RCC 7860 (cell line): ENCODE data around the gene ZSWIM4.

Experiments used
- DNase-seq: peaks from one replicate; pipeline ENCODE4 v3.0.0-alpha.2; 2015; ENCODE audit warnings: low spot score
- FAIRE-seq: peaks from 2 replicates; lab custom pipeline; 2012; peaks lifted over from hg19 to GRCh38; lab: Jason Lieb, UNC

The ZSWIM4 gene

DNA sequence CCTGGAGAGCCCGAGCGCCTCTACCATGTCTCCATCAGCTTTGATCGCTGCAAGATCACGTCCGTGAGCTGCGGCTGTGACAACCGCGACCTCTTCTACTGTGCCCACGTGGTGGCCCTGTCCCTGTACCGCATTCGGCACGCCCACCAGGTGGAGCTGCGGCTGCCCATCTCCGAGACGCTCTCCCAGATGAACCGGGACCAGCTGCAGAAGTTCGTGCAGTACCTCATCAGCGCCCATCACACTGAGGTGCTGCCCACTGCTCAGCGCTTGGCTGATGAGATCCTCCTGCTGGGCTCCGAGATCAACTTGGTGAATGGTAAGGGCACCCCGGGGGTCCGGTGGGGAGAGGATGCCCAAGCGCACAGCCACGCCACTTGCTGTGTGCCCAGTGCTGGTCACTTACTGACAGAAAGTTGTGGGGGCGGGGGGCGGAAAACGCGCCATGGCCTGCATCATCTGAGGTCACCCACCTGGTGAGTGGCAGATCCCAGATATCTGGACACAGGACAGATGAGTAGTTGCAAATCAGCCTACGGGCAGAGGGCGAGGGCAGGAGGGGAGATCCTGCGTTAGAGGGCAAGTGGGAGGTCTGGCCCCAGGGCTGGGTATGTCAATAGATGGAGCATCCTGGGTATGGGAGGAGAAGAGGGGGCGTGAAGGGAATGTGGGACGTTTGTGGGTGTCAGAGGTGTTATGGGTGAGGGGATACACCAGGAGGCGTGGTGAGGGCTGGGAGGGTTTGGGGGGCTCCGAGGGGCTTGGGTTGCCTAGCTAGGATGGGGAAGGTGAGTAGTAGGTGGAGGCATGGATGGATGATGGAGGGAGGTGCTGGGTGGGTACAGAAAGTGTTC, 9.8 kb downstream of the ZSWIM4 start:
- FAIRE-seq, result no peak
- DNase-seq, result no peak

DNA sequence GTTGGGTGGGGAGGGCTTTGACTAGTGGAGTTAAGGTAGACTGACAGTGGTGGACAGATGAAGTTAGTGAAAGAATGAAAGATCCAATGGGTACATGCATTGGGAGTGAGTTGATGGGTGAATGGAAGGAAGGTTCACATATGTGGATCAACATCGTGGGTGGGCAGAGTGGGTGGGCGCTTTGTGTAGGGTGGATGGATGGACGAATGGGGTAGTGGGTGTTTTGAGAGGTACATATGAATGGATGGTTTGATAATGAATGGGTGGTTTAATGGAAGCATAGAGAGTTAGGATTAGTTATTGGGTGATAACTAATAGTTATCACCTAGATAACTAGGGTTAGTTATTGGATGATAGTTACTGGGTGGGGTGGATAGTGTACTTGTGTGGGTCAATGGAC, 11.5 kb downstream of the ZSWIM4 start:
- no peak for FAIRE-seq
- DNase-seq, result no peak

DNA sequence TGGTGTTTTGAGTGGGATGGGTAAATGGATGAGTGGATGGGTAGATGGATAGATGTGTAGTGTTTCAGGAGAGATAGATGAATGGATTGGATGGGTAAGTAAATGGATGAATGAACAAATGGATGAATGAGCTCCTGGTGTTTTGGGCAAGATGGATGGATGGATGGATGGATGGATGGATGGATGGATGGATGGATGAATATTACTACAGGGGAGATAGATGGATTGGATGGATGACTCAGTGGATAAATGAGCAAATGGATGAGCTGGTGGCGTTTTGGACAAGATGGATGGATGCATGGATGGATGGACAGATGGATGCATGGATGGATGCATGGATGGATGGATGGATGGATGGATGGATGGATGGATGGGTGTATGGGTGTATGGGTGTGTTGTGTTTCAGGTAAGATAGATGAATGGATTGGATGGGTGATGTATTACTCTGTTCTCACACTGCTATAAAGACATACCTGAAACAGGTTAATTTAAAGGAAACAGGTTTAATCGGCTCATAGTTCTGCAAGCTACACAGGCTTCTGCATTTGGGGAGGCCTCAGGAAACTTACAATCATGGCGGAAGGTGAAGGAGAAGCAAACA, 12.3 kb downstream of the ZSWIM4 start:
- FAIRE-seq, result no peak
- no peak for DNase-seq

DNA sequence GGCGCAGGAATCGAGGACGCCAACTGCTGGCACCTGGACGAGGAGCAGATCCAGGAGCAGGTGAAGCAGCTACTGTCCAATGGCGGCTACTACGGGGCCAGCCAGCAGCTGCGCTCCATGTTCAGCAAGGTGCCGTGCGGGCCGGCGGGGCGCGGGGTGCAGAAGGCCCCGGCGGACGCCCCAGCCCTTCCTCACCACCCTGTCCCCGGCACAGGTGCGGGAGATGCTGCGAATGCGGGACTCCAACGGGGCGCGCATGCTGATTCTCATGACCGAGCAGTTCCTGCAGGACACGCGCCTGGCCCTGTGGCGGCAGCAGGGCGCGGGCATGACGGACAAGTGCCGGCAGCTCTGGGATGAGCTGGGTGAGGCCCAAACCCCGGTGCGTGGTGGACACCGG, 13.6 kb downstream of the ZSWIM4 start:
- no peak for FAIRE-seq

DNA sequence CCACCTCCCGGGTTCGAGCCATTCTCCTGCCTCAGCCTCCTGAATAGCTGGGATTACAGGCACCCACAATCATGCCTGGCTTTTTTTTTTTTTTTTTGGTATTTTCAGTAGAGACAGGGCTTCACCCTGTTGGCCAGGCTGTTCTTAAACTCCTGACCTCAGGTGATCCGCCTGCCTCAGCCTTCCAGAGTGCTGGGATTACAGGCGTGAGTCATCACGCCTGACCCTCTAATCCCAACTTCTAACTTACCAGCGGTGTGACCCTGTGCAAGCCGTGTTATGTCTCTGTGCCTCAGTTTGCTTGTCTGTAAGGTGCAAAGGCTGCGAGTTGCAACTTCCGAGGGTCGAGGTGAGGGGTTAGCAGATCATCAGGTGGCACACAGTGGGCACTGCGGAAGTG, 17.3 kb downstream of the ZSWIM4 start:
- FAIRE-seq (no peak), DNase-seq (no peak)

More for the DNA sequence above, 13.6 kb downstream of the ZSWIM4 start:
- DNase-seq, result no peak

DNA sequence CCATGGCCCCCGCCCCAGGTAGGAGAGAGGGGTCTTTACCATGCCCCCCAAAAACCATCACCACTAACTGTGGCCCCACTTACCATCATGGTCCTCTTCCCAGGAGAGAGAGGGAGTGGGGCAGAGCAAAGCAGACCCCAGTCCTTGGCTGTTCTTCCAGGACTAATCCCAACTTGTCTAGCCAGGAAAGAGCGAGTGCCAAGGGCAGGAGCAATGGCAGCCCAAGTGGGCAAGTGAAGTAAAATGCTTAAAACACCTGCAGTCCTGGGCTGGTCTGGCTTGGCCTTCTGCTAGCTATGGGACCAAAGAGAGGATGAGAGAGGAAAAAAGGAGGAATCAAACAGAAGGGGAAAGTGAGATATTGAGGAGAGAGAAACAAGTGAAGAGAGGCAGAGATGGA, 17.9 kb downstream of the ZSWIM4 start:
- DNase-seq (no peak), FAIRE-seq (no peak)

DNA sequence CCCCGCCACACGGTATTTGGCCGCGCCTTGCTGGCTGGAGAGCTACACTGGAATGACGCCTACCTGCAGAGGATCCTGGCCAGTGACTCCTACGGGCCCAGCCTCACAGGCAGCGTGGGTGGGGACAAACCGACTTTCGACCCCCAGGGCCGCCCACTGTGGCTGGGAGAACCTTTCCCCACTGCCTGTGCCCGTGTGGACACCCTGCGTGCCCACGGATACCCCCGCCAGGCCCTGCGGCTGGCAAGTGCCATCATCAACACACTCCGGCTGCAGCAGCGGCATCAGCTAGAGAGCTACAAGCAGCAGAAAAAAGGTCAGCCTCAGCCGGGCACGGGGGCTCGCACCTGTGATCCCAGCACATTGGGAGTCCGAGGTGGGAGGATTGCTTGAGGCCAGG, 19.3 kb downstream of the ZSWIM4 start:
- FAIRE-seq (no peak), DNase-seq (no peak)

DNA sequence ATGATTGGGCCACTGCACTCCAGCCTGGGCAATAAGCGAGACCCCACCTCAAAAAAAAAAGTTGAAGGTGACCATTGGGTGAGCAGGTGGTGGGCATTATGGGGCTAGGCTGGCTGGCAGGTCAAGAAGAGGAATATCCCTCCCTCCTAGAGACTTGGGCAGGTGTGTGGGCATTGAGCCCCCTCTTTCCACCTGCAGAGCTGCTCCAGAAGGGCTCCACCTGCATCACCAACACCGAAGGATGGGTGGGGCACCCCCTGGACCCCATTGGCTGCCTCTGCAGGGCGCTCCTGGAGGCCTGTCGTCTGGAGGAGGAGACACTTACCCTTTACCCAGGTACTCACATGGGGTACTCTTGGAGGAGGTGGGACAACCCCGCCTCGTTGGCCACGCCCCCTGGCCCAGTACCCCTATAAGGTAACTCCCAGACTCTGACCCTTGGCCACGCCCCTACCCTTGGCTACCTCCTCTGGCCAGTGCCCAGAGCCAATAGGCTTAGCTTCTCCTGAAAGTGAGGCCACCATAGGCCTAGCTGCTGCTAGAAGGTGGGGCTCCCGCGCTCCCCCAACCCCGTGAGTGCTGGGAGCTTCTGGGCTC, 21.9 kb downstream of the ZSWIM4 start:
- no peak for FAIRE-seq

DNA sequence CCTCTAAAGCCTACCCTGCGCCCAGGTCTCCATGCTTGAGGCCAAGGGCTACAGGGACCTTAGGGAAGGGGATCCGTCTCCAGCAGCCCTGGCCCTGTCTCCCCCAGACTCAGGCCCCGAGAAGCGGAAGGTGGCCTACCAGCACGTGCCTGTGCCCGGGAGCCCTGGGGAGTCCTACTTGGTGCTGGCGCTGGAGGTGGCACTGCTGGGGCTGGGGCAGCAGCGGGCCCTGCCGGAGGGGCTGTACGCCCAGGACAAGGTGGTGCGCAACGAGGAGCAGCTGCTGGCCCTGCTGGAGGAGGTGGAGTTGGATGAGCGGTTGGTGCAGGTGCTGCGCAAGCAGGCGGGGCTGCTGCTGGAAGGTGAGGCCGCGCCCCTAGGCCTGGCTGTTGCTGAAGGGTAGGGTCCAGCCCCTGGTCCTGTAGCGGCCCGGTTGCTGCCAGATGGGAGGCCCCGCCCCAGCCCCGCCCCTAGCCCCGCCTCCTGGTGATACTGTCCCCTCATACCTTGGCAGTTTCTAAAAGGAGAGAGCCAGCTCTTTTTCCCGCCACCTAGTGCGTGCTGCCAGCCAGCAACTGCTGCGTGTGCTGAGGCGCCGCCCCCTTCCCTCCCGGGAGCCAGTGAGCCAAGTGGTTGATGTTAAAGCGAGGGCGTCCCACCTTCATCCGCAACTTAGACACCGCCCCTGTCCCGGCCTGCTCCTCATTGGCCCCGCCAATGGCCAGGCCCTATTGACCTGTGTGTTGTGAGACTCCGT, 22.6 kb downstream of the ZSWIM4 start:
- DNase-seq, result no peak
- FAIRE-seq, result no peak

More for the DNA sequence above, 21.9 kb downstream of the ZSWIM4 start:
- no peak for DNase-seq

DNA sequence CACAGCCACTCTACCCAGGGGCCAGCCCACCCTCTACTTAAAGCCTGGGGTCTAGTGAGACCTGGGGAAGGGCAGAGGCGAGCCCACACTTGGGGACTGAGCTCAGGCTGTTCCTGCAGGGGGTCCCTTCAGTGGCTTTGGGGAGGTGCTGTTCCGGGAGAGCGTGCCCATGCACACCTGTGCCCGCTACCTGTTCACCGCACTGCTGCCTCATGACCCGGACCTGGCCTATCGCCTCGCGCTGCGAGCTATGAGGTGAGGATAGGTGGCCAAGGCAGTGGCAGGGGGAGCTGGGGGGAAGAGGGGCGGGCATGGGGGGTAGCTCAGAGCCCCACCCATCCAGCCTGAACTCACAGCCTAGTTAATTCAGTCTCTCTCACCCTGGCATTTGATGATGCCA, 24.0 kb downstream of the ZSWIM4 start:
- DNase-seq (no peak), FAIRE-seq (no peak)

DNA sequence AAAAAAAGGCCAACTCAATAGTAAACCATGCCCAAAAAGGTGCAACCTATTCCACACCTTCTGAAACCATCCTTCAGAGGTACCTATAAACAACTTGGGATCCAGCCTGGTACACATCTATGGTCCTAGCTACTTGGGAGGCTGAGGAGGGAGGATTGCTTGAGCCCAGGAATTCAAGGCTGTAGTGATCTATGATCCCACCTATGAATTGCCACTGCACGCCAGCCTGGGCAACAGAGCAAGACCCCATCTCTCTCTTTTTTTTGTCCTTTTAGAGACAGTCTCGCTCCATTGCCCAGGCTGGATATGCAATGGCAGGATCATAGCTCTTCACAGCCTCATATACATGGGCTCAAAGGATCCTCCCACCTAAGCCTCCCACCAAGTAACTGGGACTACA, 26.0 kb downstream of the ZSWIM4 start:
- no peak for FAIRE-seq
- no peak for DNase-seq

DNA sequence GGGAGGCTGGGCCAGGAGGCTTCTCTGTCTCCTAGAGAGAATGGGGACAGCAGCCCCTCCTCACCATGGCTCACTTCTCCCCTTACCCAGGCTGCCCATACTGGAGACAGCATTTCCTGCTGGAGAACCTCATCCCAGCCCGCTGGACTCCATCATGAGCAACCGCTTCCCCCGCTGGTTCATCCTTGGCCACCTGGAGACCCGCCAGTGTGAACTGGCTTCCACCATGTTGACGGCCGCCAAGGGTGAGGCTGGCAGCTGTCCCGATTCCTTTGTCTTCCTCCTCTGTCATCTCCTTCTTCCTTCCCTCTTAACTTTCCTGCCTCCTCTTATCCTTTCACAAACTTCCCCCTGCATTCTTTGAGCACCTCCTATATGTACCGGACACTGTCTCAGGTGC, 28.0 kb downstream of the ZSWIM4 start:
- DNase-seq (no peak), FAIRE-seq (no peak)

DNA sequence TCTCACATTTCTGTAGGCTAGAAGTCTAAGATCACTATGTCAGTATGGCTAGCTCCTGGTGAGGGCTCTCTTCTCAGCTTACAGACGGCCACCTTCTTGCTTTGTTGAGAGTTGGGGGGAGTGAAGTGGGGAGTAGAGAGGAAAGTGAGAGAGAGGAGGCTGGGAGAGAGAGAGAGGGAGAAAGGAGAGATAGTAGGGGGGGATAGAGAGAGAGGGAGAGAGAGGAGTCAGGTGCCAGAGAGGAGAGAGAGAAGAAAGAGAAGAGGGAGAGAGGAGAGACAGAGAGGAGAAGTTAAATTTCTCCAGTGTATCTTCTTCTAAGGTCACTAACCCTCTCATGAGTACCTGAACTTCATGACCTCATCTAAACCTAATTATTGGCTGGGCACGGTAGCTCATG, 28.7 kb downstream of the ZSWIM4 start:
- DNase-seq (no peak), FAIRE-seq (no peak)

DNA sequence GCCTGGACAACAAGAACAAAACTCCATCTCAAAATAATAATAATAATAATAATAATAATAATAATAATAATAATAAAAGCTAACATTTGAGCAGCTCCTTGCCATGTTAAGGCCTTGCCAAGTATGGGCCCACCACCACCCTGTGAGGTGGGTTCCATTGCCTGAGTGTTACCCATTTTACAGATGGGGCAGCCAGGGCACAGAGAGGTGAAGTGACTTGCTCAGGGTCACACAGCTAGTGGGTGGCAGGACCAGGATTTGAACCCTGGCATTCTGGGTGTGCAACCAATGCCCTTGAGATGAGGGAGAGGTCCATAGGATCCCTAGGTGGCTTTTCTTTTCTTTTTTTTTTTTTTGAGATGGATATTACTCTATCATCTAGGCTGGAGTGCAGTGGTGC, 29.5 kb downstream of the ZSWIM4 start:
- no peak for DNase-seq
- FAIRE-seq, result no peak

DNA sequence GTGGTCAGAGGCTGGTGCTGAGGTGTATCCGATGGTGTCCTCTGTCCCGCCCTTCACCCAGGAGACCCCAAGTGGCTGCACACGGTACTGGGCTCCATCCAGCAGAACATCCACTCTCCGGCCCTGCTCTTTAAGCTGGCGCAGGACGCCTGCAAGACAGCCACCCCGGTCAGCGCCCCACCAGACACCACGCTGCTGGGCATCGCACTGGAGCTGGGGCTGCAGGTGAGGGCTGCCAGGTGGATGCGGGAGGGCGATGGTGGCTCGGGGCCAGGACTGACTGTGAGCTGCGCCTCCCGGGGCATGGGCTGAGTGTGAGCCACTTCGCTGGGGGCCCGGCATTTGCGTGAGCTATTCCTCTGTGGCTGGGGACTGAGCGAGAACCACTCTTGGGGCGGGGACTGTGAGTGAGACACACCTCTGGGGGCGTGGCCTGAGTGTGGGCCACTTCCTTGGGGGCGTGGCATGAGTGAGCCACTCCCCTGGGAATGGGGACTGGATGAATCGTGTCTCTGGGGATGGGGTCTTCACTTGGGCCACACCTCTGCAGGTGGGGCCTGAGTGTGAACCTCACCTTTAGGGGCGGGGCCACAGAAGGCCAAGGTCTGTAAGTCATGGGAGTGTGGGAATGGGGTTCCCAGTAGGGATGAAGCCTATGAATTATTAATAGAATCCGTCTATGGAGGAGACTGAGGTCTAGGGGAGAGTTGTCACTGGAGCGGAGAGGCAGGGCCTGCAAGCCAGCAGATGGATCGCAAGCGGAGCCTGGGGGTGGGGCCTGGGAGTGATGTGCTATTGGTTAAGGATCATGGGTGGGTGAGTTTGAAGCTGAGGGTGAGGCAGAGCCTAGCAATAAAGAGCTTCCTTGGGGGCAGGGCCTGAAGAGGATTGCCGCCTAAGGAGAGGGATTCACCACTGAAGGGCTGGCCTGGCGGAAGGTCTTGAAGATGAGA, 30.5 kb downstream of the ZSWIM4 start:
- no peak for DNase-seq
- FAIRE-seq, result no peak

DNA sequence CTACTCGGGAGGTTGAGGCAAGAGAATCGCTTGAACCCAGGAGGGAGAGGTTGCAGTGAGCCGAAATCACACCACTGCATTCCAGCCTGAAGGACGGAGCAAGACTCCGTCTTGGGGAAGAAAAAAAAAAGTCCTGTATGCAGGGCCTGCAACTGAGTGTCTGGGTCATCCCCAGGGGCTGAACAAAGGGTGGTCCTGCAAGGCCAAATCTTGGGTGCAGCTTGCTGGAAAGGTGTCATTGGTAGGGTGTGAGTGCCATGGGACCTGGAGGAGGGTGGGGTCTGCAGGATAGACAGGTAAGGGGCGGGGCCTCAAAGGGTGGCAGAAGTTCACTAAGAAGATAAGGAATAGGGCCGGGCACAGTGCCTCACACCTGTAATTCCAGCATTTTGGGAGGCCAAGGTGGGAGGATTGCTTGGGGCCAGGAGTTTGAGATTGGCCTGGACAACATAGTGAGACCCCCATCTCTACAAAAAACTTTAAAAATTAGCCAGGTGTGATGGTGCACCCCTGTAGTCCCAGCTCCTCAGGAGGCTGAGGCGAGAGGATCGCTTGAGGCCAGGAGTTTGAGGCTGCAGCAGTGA, 31.5 kb downstream of the ZSWIM4 start:
- no peak for FAIRE-seq

DNA sequence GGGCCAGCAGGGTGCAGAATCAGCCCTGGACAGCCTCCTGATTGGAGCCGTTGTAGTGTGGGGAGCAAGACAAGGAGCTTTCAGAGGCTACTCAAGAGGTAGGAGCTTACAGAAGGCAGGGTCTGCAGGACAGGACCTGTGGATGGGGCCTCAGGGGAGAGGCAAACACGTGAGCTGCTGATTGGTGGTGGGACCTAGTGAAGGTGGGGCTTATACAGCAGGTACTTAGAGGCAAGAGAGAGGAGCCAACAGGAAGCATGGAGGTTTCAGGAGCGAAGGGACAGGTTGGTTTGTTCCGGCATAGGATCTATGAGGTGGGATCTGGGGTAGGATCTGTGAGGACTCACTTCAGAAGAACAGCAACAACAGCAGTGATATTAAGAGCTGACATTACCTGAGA, 32.4 kb downstream of the ZSWIM4 start:
- DNase-seq (no peak), FAIRE-seq (no peak)

More for the DNA sequence above, 31.5 kb downstream of the ZSWIM4 start:
- no peak for DNase-seq

DNA sequence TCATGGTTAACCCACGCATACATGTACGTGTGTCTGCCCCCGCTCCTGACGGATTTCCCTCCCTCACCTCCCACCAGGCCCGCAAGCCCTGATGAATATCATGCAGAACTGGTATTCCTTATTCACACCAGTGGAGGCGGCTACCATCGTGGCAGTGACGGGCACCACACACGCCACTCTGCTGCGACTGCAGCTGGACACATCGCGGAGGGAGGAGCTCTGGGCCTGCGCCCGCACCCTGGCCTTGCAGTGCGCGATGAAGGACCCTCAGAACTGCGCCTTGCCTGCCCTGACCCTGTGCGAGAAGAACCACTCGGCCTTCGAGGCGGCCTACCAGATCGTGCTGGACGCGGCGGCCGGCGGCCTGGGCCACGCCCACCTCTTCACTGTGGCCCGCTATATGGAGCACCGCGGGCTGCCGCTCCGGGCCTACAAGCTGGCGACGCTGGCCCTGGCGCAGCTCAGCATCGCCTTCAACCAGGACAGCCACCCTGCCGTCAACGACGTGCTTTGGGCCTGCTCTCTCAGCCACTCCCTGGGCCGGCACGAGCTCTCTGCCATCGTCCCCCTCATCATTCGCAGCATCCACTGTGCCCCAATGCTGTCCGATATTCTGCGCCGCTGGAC, 35.0 kb downstream of the ZSWIM4 start:
- DNase-seq, result no peak
- FAIRE-seq, result no peak

DNA sequence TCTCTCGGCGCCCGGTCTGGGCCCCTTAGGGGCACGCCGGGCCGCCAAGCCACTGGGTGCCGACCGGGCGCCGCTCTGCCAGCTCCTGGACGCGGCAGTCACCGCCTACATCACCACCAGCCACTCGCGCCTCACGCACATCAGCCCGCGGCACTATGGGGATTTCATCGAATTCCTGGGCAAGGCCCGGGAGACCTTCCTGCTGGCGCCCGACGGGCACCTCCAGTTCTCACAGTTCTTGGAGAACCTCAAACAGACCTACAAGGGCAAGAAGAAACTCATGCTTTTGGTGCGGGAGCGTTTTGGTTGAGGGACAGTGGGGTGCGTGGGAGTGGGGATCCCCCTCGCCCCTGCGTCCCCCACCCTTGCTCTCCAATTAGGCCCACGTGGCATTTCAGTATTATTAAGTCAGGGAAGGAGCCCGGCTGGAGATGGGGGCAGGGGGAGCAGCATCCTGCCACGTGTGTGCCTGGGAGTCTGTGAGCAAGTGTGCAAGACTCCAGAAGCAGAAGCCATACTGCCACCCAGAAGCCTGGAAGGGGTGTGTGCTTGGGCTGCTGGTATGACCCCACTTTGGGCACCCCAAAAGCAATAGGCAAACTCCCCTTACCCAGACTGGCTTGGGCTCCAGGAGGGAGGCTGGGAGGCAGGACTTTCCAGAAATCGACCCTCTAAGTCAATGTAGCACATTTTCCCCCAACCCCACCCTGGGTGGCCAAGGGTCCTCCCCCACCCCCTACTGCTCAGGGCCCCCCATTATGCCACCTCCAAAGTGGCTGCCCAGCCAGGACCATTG, 35.7 kb downstream of the ZSWIM4 start:
- DNase-seq, result no peak
- no peak for FAIRE-seq
